Measurements from ENCODE around the gene SERPINI1. TPM values are rescaled to one million over a fixed set of nuclear protein-coding genes. Genes with fewer than 3 reads are reported as not detected.

Gene SERPINI1
- total RNA-seq, 3 donors from 2014 or later, result 0.84 to 3.6 (median 1.3) TPM

DNA sequence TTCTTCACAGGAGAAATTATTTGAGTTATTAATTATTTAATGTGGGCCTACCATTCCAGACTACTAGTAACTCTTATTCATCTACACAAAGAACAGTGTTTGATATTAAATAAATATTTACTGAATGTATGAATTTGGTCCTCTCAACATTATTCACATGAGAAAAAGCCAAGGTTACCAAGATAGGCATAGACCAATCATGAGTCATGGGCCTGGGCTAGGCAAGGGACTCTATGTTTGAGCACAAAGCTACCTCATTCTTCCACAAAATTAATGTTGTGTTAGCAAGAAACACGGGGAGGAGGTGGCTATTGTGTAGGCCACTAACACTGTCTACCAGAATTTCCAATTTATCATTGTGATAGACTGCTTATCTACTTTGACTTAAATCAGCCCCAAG is 115.7 kb downstream of the SERPINI1 start:
- TF ChIP-seq, protein P1, sequence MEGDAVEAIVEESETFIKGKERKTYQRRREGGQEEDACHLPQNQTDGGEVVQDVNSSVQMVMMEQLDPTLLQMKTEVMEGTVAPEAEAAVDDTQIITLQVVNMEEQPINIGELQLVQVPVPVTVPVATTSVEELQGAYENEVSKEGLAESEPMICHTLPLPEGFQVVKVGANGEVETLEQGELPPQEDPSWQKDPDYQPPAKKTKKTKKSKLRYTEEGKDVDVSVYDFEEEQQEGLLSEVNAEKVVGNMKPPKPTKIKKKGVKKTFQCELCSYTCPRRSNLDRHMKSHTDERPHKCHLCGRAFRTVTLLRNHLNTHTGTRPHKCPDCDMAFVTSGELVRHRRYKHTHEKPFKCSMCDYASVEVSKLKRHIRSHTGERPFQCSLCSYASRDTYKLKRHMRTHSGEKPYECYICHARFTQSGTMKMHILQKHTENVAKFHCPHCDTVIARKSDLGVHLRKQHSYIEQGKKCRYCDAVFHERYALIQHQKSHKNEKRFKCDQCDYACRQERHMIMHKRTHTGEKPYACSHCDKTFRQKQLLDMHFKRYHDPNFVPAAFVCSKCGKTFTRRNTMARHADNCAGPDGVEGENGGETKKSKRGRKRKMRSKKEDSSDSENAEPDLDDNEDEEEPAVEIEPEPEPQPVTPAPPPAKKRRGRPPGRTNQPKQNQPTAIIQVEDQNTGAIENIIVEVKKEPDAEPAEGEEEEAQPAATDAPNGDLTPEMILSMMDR (IDR thresholded peaks at IDR 0.05), result no peak
- H3K4me1 ChIP-seq (ENCODE audit: low read depth), result no peaks in the 10 kb centered on the region
- ATAC-seq, result no peak
- no peak for DNase-seq
- no peaks in the 10 kb centered on the region for H3K9me3 ChIP-seq
- intact Hi-C loops (cut with DNase I, micrococcal nuclease), result no loop called here
- H3K4me3 ChIP-seq, result no peak overlapping the region
- H3K36me3 ChIP-seq (ENCODE audit: low read depth), result no peaks in the 10 kb centered on the region

- H3K36me3 ChIP-seq (ENCODE audit: low read depth), result no peaks in the 10 kb centered on the region
- TF ChIP-seq, protein P1 (IDR thresholded peaks at IDR 0.05), result no peak
- H3K4me1 ChIP-seq (ENCODE audit: low read depth), result no peaks in the 10 kb centered on the region
- no peak overlapping the region for H3K4me3 ChIP-seq
- ATAC-seq (no peak), DNase-seq (no peak)
- H3K9me3 ChIP-seq, result no peaks in the 10 kb centered on the region
- intact Hi-C loops (cut with DNase I, micrococcal nuclease), result no loop called here
Measured at GRCh38 chr3:167851749-167852148, 116.2 kb downstream of the SERPINI1 start.

DNA sequence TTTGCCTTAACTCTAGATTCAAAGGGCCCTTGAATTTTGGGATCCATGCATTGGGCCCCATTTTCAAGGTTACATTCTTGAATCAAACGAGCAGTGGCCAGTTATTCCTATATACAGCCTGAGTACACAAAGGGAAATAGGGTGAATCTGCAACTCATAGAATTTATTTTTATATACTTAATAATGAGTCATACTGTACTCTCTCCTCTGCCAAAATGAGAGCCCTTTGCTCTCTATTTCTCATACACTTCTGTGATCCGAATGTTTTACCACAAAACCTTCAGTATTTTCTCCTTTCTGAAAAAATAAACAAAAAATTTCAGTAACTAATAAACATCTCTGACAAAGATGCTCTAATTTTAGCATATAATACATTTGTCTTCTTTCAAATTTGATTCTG is 116.7 kb downstream of the SERPINI1 start:
- intact Hi-C loops (cut with DNase I, micrococcal nuclease), result no loop called here
- H3K9me3 ChIP-seq, result no peaks in the 10 kb centered on the region
- no peak for DNase-seq
- TF ChIP-seq, protein P1 (IDR thresholded peaks at IDR 0.05), result no peak
- no peaks in the 10 kb centered on the region for H3K4me1 ChIP-seq (ENCODE audit: low read depth)
- no peak overlapping the region for H3K4me3 ChIP-seq
- ATAC-seq, result no peak
- no peaks in the 10 kb centered on the region for H3K36me3 ChIP-seq (ENCODE audit: low read depth)

DNA sequence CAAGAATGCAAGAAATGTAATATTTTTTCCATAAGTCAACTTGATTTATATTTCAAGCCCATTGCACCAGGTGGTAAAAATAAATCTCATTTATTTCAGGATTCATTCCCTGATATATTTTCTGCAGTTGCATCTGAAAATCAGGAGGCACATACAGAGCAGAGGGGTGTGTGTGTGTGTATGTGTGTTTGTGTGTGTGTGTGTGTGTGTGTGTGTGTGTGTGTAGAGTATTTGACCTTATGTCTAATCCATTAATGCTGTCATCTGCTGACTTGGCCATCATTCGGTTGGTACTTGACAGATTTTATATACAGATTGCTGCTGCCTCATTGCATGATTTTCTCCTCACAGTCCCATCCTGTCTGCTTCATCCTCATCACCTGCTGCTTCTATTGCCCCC is 118.5 kb downstream of the SERPINI1 start:
- no peak for ATAC-seq

GRCh38 chr3:167854846-167855245 is 119.3 kb downstream of the SERPINI1 start:
- no peak for ATAC-seq
- H3K9me3 ChIP-seq, result no peaks in the 10 kb centered on the region
- intact Hi-C loops (cut with DNase I, micrococcal nuclease), result no loop called here
- no peaks in the 10 kb centered on the region for H3K36me3 ChIP-seq (ENCODE audit: low read depth)
- H3K4me3 ChIP-seq, result no peak overlapping the region
- DNase-seq, result no peak
- TF ChIP-seq, protein P1 (IDR thresholded peaks at IDR 0.05), result no peak
- no peaks in the 10 kb centered on the region for H3K4me1 ChIP-seq (ENCODE audit: low read depth)

More for the DNA sequence above, 118.5 kb downstream of the SERPINI1 start:
- no peak overlapping the region for H3K4me3 ChIP-seq
- TF ChIP-seq, protein P1 (IDR thresholded peaks at IDR 0.05), result no peak
- H3K36me3 ChIP-seq (ENCODE audit: low read depth), result no peaks in the 10 kb centered on the region
- no peak for DNase-seq
- no peaks in the 10 kb centered on the region for H3K4me1 ChIP-seq (ENCODE audit: low read depth)
- intact Hi-C loops (cut with DNase I, micrococcal nuclease), result no loop called here
- no peaks in the 10 kb centered on the region for H3K9me3 ChIP-seq

- no peak for ATAC-seq
- Histone ChIP-seq H3K9me3 (no peaks in the 10 kb centered on the region), H3K36me3 (ENCODE audit: low read depth) (no peaks in the 10 kb centered on the region), H3K4me1 (ENCODE audit: low read depth) (no peaks in the 10 kb centered on the region), H3K4me3 (no peak overlapping the region)
- TF ChIP-seq, protein P1 (IDR thresholded peaks at IDR 0.05), result no peak
- no peak for DNase-seq
- intact Hi-C loops (cut with DNase I, micrococcal nuclease), result no loop called here
Measured at GRCh38 chr3:167855306-167855705, 119.8 kb downstream of the SERPINI1 start.

All from mucosa of descending colon (tissue), 3 donors.